Measurements from ENCODE around the gene CFAP77. TPM values are rescaled to one million over a fixed set of nuclear protein-coding genes. Genes with fewer than 3 reads are reported as not detected.
A peak's percentile ranks its signal among the peaks of the same experiment; 100 is the strongest.

Gene CFAP77
- total and polyA plus RNA-seq, 2 of the 13 experiments (the other 11 are each of a cell fraction or from before 2014, with no cell fraction given): not detected

- BruUV-seq (replicated peaks): no TSS peak
- no peak overlapping the region for H3K4me2 ChIP-seq (ENCODE audit: low read depth, low read length)
- TF ChIP-seq FOSL2 (CRISPR knock-in tag; IDR thresholded peaks at IDR 0.05) (no peak), U2AF1 (optimal IDR thresholded peaks at IDR 0.05; ENCODE audit: low read depth, low read length) (no peak), EZH2 (conservative IDR thresholded peaks at IDR 0.05; ENCODE audit: low read depth, low read length) (0 out of 2 replicates have a peak, but pooled peaks have one; percentile 29)
- no peak for FAIRE-seq
- H3K27me3 ChIP-seq (ENCODE audit: control insufficient read depth in 1 of 2, insufficient read depth in 2 of 2, low read length in 2 of 2): peaks cover 2 to 63% of the 10 kb centered on the region in 2 experiments; a peak in 3 of 5 replicates
- peaks cover 19% of the 10 kb centered on the region for H3K4me1 ChIP-seq (ENCODE audit: insufficient read depth, low read length)
- ChIA-PET POLR2A (no interaction called here), CTCF (ENCODE audit: low intra/inter-chr PET ratio, low total read pairs) (no interaction called here)
- no peak overlapping the region for H3K4me3 ChIP-seq (replicated peaks in 1 of 3; ENCODE audit: insufficient read depth in 1 of 3, low read depth in 2 of 3, low read length in 3 of 3)
- H3K36me3 ChIP-seq (replicated peaks in 1 of 2; ENCODE audit: control insufficient read depth in 1 of 2, insufficient read depth in 2 of 2, low read length in 2 of 2): no peaks in the 10 kb centered on the region
- no peak for ATAC-seq
- H4K20me1 ChIP-seq (ENCODE audit: insufficient read depth, low read length): peaks cover 6% of the 10 kb centered on the region; the same call in 1 of the 2 replicates
- intact Hi-C loops (cut with micrococcal nuclease; ENCODE audit: unreplicated experiment): loop anchor here (10.0 kb wide), 1 partner anchor 90 kb away; no protein-coding TSS in a partner anchor
- H3K27ac ChIP-seq (ENCODE audit: extremely low read length, insufficient read depth, low read length): no peak overlapping the region
- H3K9me3 ChIP-seq (ENCODE audit: low read length): no peaks in the 10 kb centered on the region
- no peak overlapping the region for H2AFZ ChIP-seq (ENCODE audit: low read length)
- H3K9ac ChIP-seq (ENCODE audit: insufficient read depth, low read depth, low read length): no peak overlapping the region
- DNase-seq (ENCODE audit: low spot score): no peak
- H3K79me2 ChIP-seq (ENCODE audit: insufficient read depth, low read length): no peaks in the 10 kb centered on the region
- in situ Hi-C loops (cut with HindIII; ENCODE audit: extremely low pct_ligation_motif_present, low pct_unique_long_range_greater_than_20kb): loop anchor here (10.0 kb wide), 1 partner anchor 90 kb away; no protein-coding TSS in a partner anchor
- 4% methylated on average over 12 of the region's 12 CpGs for WGBS (ENCODE audit: low lambda C conversion rate)
Observed at GRCh38 chr9:132415181-132415580, 5.2 kb downstream of the CFAP77 start.

GRCh38 chr9:132418726-132419363 lies 8.8 kb downstream of the CFAP77 start:
- Histone ChIP-seq H4K20me1 (ENCODE audit: insufficient read depth, low read length) (0 out of 2 replicates have a peak, but pooled peaks cover 3% of the 10 kb centered on the region), H3K36me3 (replicated peaks in 1 of 2; ENCODE audit: control insufficient read depth in 1 of 2, insufficient read depth in 2 of 2, low read length in 2 of 2) (no peaks in the 10 kb centered on the region), H3K9ac (ENCODE audit: insufficient read depth, low read depth, low read length) (no peak overlapping the region), H3K27ac (ENCODE audit: extremely low read length, insufficient read depth, low read length) (no peak overlapping the region), H3K4me1 (ENCODE audit: insufficient read depth, low read length) (no peaks in the 10 kb centered on the region), H3K27me3 (ENCODE audit: control insufficient read depth in 1 of 2, insufficient read depth in 2 of 2, low read length in 2 of 2) (peaks cover 5 to 67% of the 10 kb centered on the region in 2 experiments; a peak in 3 of 5 replicates), H3K4me3 (replicated peaks in 1 of 3; ENCODE audit: insufficient read depth in 1 of 3, low read depth in 2 of 3, low read length in 3 of 3) (no peak overlapping the region), H3K4me2 (ENCODE audit: low read depth, low read length) (no peak overlapping the region), H3K79me2 (ENCODE audit: insufficient read depth, low read length) (no peaks in the 10 kb centered on the region), H3K9me3 (ENCODE audit: low read length) (no peaks in the 10 kb centered on the region), H2AFZ (ENCODE audit: low read length) (no peak overlapping the region)
- no peak for ATAC-seq
- in situ Hi-C loops (cut with HindIII; ENCODE audit: extremely low pct_ligation_motif_present, low pct_unique_long_range_greater_than_20kb) (loop anchor here (10.0 kb wide), 1 partner anchor 86 kb away; no protein-coding TSS in a partner anchor), intact Hi-C loops (cut with micrococcal nuclease; ENCODE audit: unreplicated experiment) (loop anchor here (10.0 kb wide), 1 partner anchor 86 kb away; no protein-coding TSS in a partner anchor)
- POLR2A ChIA-PET: no interaction called here
- FAIRE-seq: no peak
- no peak for DNase-seq (ENCODE audit: low spot score)
- TF ChIP-seq ZNF746 (CRISPR knock-in tag; IDR thresholded peaks at IDR 0.05) (no peak), CBX2 (IDR thresholded peaks at IDR 0.05; ENCODE audit: low read depth, low read length) (peak; percentile 64; the same call in 1 of the 2 replicates), CBX2 (CRISPR knock-in tag; IDR thresholded peaks at IDR 0.05; ENCODE audit: low read depth) (no peak)
- BruUV-seq (replicated peaks): no TSS peak
- WGBS (ENCODE audit: low lambda C conversion rate): 1% methylated on average over 5 of the region's 5 CpGs
- CTCF ChIA-PET (ENCODE audit: low intra/inter-chr PET ratio, low total read pairs): no interaction called here
